Suprapubic skin (tissue), 3 donors: Measurements from ENCODE around the gene SPRTN.

ENCODE experiments used
- POLR2A ChIP-seq, 2 donors: fragments of 450-650 bp; IDR thresholded peaks; one replicate each; pipeline ENCODE4 v1.6.1; 2017; ENCODE audit warnings: antibody characterized with exemption in 2 of 2, mild to moderate bottlenecking in 2 of 2, moderate library complexity in 2 of 2
- TF ChIP-seq, protein P1 (sequence below), 2 donors: fragments of 200-600 bp in 1 of 2; fragments of 450-650 bp in 1 of 2; sonication (generic) in 1 of 2; IDR thresholded peaks; one replicate each; pipeline ENCODE4 v1.5.1; 2016 to 2019; ENCODE audit warnings: antibody characterized with exemption in 2 of 2, mild to moderate bottlenecking in 1 of 2, moderate library complexity in 1 of 2

DNA sequence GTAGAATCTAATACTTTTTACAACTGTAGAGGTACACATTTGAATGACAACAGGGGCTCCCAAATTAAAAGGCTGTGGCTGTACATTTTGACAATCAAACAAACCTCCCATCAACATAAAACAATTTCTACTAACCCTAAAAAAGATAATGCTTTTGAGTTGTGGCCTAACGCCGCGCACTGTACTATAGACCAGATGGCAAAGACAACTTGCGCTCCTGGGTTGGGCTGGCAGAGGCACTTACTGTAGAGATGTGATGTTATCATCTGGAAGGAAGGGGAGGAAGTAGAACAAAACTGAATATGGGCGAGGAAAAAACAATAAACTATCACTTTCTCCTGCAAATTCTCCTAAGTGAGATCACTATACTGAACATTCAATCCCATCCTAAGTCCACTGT lies 26.1 kb downstream of the SPRTN start:
- TF ChIP-seq POLR2A (IDR thresholded peaks at IDR 0.05), result no peak
- TF ChIP-seq, protein P1, sequence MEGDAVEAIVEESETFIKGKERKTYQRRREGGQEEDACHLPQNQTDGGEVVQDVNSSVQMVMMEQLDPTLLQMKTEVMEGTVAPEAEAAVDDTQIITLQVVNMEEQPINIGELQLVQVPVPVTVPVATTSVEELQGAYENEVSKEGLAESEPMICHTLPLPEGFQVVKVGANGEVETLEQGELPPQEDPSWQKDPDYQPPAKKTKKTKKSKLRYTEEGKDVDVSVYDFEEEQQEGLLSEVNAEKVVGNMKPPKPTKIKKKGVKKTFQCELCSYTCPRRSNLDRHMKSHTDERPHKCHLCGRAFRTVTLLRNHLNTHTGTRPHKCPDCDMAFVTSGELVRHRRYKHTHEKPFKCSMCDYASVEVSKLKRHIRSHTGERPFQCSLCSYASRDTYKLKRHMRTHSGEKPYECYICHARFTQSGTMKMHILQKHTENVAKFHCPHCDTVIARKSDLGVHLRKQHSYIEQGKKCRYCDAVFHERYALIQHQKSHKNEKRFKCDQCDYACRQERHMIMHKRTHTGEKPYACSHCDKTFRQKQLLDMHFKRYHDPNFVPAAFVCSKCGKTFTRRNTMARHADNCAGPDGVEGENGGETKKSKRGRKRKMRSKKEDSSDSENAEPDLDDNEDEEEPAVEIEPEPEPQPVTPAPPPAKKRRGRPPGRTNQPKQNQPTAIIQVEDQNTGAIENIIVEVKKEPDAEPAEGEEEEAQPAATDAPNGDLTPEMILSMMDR (IDR thresholded peaks at IDR 0.05), result no peak
